Measurements from ENCODE around the gene GADL1.

The GADL1 gene

GRCh38 chr3:30677347-30677685 lies 217.1 kb downstream of the GADL1 start:
- no peak for DNase-seq (ENCODE audit: low spot score)

- no peak for DNase-seq (ENCODE audit: low spot score)
Observed at GRCh38 chr3:30676424-30677346, 217.8 kb downstream of the GADL1 start.

Measured in SK-N-DZ (cell line).